Measurements from ENCODE around the gene IL5. TPM values are rescaled to one million over a fixed set of nuclear protein-coding genes. Genes with fewer than 3 reads are reported as not detected.
A peak's percentile ranks its signal among the peaks of the same experiment; 100 is the strongest.

Gene IL5
- total and polyA plus RNA-seq, 11 donors, result not detected

DNA sequence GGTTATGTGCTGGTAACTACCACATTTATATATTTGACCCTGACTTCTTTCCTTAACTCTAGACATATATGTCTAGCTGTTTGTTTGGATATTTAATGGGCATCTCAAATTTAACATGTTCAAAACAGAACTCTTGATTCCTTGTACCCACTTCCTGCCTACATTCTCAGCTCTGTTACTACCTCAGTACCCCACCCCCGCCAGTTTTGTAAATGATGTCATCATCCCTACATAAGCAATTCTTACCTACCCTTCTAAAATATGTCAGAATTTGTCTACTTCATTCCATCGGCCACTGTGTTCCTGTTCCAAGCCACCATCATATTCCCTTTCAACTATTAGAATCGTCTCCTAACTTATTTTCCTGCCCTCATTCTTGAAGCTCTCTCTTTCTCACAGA lies 18.3 kb upstream of the IL5 start:
- Histone ChIP-seq H3K36me3 (peaks cover 0 to 68% (median 29%) of the 10 kb centered on the region in 9 donors), H3K27me3 (no peaks in the 10 kb centered on the region), H3K27ac (no peak overlapping the region), H3K9me3 (peaks cover 0 to 20% (median 6%) of the 10 kb centered on the region in 12 donors), H3K4me1 (peaks cover 0 to 21% (median 12%) of the 10 kb centered on the region in 12 donors), H3K4me3 (no peak overlapping the region)
- WGBS, 4 donors, result 93 to 98% (median 94%) methylated on average over 3 of the region's 3 CpGs
- ATAC-seq, result no peak
- no peak for DNase-seq
- intact Hi-C loops (cut with DNase I), result no loop called here
- TF ChIP-seq, protein P1, sequence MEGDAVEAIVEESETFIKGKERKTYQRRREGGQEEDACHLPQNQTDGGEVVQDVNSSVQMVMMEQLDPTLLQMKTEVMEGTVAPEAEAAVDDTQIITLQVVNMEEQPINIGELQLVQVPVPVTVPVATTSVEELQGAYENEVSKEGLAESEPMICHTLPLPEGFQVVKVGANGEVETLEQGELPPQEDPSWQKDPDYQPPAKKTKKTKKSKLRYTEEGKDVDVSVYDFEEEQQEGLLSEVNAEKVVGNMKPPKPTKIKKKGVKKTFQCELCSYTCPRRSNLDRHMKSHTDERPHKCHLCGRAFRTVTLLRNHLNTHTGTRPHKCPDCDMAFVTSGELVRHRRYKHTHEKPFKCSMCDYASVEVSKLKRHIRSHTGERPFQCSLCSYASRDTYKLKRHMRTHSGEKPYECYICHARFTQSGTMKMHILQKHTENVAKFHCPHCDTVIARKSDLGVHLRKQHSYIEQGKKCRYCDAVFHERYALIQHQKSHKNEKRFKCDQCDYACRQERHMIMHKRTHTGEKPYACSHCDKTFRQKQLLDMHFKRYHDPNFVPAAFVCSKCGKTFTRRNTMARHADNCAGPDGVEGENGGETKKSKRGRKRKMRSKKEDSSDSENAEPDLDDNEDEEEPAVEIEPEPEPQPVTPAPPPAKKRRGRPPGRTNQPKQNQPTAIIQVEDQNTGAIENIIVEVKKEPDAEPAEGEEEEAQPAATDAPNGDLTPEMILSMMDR (IDR thresholded peaks at IDR 0.05), result no peak
- TF ChIP-seq POLR2A (IDR thresholded peaks at IDR 0.05), result no peak

DNA sequence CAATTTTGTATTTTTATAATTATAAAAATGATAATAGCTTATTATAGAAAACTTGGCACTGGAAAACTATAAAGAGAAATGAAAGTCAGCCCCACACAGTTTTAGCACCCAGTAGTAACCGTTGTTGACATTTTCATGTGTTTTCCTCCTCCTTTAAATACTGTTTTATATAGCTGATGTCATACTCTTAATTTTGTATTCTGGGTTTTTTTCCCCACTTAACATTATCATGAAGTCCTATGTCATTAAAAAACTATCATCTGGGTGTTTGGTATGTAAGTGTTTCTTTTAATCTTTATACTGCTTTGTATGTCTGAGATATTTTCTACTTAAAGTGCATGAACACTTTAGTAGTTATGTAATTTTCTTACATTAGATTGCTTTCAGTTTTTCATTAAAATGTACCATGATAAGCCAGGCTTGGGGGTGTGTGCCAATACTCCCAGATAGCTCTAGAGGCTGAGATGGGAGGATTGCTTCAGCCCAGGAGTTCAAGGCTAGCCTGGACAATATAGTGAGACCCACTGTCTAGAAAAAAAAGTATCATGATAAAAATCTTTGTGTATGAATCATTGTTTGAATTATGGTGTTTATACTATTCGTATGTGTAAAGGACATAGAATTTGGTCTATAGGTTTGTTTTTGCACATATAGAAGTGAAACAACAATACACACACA lies 16.2 kb upstream of the IL5 start:
- no peak for DNase-seq
- Histone ChIP-seq H3K9me3 (peaks cover 0 to 12% (median 4%) of the 10 kb centered on the region in 12 donors), H3K27ac (no peak overlapping the region), H3K36me3 (peaks cover 0 to 49% (median 27%) of the 10 kb centered on the region in 9 donors), H3K27me3 (no peaks in the 10 kb centered on the region), H3K4me1 (peaks cover 0 to 26% (median 12%) of the 10 kb centered on the region in 12 donors), H3K4me3 (no peak overlapping the region)
- no peak for TF ChIP-seq POLR2A (IDR thresholded peaks at IDR 0.05)
- TF ChIP-seq, protein P1 (IDR thresholded peaks at IDR 0.05), result no peak
- intact Hi-C loops (cut with DNase I), result loop anchor here in 1 of 10 donors (5.0 kb wide), 1 partner anchor 62 kb away; no protein-coding TSS in a partner anchor
- no peak for ATAC-seq
- WGBS, 4 donors, result 91 to 98% (median 93%) methylated on average over 2 of the region's 2 CpGs

- intact Hi-C loops (cut with DNase I), result loop anchor here in 1 of 10 donors (5.0 kb wide), 1 partner anchor 60 kb away; no protein-coding TSS in a partner anchor
- Histone ChIP-seq H3K4me1 (peaks cover 0 to 26% (median 12%) of the 10 kb centered on the region in 12 donors), H3K9me3 (no peaks in the 10 kb centered on the region), H3K27ac (peak overlapping the region; percentile 35 to 91 (median 86)), H3K4me3 (peak overlapping the region; percentile 54 to 93 (median 70)), H3K27me3 (no peaks in the 10 kb centered on the region), H3K36me3 (peaks cover 0 to 32% (median 24%) of the 10 kb centered on the region in 9 donors)
- no peak for TF ChIP-seq POLR2A (IDR thresholded peaks at IDR 0.05)
- TF ChIP-seq, protein P1 (IDR thresholded peaks at IDR 0.05), result no peak
- ATAC-seq (peak; percentile 18 to 60 (median 52)), DNase-seq (peak in 4 of 5 donors; percentile 18 to 34 (median 30))
- WGBS, 4 donors, result 9 to 13% (median 10%) methylated on average over 15 of the region's 15 CpGs
Observed at GRCh38 chr5:132557478-132558172, 14.3 kb upstream of the IL5 start.
